GM12891 (cell line): ENCODE results near the gene DNAH10.

Source experiments
- DNase-seq: peaks from one replicate; pipeline ENCODE4 v3.0.0; 2011; ENCODE audit warnings: low spot score; ENCODE audit not compliant: insufficient read length
- FAIRE-seq: peaks from 2 replicates; lab custom pipeline; 2011; peaks lifted over from hg19 to GRCh38; lab: Jason Lieb, UNC
- PAX5 ChIP-seq: IDR thresholded peaks from 2 replicates; pipeline ENCODE4 v1.6.1; 2011; ENCODE audit warnings: low read length, moderate library complexity, mild to moderate bottlenecking; ENCODE audit not compliant: insufficient read depth, severe bottlenecking
- POLR2A ChIP-seq: IDR thresholded peaks from 2 replicates; pipeline ENCODE4 v1.6.1; 2011; ENCODE audit warnings: low read depth, low read length, control low read depth
- POLR2AphosphoS5 ChIP-seq: IDR thresholded peaks from 2 replicates; pipeline ENCODE4 v1.6.1; 2011; ENCODE audit warnings: low read depth, low read length, control low read depth
- POU2F2 ChIP-seq: IDR thresholded peaks from 2 replicates; pipeline ENCODE4 v1.6.1; 2011; ENCODE audit warnings: low read depth, mild to moderate bottlenecking, control low read depth, low read length, moderate library complexity
- SPI1 ChIP-seq: IDR thresholded peaks from 2 replicates; pipeline ENCODE4 v1.6.1; 2011; ENCODE audit warnings: low read depth, low read length, control low read depth
- TAF1 ChIP-seq: IDR thresholded peaks from 2 replicates; pipeline ENCODE4 v1.6.1; 2011; ENCODE audit warnings: low read depth, low read length, control low read depth

The DNAH10 gene

DNA sequence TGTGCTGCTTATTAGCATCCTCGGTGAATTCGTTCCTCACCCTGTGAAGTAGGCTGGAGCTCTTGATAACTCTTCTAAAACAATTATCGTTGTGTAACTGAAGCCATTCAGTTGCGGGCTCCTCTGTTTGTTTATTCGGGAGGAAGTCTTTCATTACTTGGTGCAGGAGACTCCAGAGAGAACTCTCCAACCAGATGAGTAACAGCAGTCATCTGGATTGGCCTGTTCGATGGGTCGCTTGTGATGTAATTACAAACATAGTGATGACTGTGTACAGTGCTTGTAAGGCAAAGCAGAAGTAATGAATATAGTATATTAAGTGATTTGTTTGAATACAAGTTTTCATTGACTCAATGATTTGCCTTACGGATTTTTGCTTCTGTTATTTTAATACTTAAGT, 39.1 kb upstream of the DNAH10 start:
- TF ChIP-seq TAF1 (no peak), SPI1 (no peak), PAX5 (no peak), POLR2A (no peak), POLR2AphosphoS5 (no peak), POU2F2 (no peak)
- FAIRE-seq (peak; percentile 35), DNase-seq (no peak)

DNA sequence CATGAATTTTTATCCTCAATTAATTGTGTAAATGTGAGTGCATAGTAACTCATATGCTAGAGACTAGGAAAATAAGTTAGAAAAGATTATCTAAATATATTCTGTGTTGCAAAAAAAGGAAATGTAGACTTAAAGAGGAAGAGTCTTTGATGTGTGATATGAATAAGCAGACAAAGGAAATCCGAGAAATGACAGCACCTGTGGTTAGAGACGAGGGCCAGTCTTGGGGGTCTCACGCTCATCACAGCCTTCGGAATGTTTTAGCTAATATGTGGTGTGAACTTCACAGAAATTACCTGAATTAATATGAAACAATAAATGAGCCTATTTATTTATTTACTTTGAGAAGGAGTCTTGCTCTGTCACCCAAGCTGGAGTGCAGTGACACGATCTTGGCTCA, 38.3 kb upstream of the DNAH10 start:
- DNase-seq (no peak), FAIRE-seq (no peak)
- TF ChIP-seq PAX5: no peak
- TF ChIP-seq POLR2AphosphoS5: no peak
- TF ChIP-seq SPI1: peak; percentile 79

DNA sequence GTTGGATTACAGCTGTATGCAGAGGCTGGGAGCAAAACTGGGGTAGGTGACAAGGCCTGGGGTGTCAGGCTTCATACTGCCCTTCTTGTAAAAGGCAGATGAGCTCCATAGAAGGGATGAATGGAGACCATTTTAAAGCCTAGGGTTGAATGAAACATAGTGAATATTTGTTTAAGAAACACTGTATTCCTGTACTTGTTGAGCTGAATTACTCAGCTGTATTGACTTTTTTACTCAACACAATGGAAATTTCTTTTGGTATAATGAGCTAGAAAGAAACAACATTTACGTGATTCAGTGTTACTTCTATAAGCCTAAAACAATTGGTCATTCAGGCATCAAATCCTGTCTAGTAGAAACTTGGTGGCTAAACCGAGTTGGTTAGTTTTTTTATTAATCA, 35.9 kb upstream of the DNAH10 start:
- TF ChIP-seq SPI1 (no peak), TAF1 (no peak), POLR2A (no peak), POU2F2 (no peak), PAX5 (no peak), POLR2AphosphoS5 (no peak)
- DNase-seq (no peak), FAIRE-seq (no peak)

DNA sequence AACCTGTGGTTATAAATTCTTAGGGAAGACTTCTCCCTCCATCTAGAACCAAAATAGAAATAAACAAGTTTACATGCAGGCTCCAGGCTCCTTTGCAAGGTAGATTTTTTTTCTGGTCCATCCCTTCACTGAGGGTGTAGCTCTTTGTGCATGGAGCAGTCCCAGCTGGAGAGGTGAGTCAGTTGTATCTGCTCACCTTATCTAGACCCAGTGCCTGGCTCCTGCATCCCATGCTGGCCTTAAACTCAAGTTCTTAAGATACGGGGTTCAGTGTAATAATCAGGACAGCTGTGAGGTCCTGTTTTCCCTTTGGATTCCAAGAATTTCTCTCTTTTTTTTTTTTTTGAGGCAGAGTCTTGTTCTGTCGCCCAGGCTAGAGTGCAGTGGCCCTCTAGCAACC, 35.1 kb upstream of the DNAH10 start:
- FAIRE-seq (no peak), DNase-seq (no peak)
- TF ChIP-seq POLR2A (no peak), PAX5 (no peak), POLR2AphosphoS5 (no peak), TAF1 (no peak), SPI1 (no peak), POU2F2 (no peak)

DNA sequence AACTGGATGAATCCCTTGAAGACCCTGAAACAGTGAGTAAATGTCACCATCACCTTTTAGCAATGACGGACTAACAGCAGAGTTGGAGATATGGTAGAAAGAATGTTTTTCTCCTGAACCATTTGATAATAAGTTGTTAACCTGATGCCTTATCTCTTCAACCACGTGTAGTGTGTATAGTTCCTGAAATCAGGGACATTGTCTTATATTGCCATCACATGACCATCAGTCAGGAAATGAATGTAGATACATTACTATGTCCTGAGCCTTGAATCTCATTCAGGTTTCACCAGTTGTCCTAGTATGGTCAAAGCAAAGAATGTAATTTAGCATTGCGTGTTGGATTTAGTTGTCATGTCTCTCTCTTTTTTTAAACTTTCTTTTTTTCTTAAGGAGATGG, 34.2 kb upstream of the DNAH10 start:
- no peak for TF ChIP-seq POLR2AphosphoS5
- no peak for TF ChIP-seq POLR2A
- no peak for TF ChIP-seq SPI1
- no peak for DNase-seq
- FAIRE-seq: no peak

DNA sequence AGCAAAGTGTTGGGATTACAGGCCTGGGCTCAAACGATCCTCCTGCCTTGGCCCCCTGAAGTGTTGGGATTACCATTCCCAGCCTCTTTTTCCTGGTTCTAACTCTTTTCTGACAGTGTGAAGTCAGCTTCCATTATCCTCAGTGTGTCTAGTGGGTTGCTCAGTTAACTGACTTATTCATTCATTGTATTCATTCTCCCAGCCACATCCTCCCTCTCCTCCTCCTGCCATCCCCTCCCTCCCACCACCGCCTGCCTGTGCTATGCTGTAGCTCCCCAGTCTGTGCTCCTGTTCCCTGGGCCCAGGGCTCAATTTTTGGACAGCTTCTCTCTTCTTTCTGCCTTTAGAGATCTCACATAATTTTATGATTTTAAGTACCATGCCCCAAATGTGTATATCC, 30.5 kb upstream of the DNAH10 start:
- no peak for FAIRE-seq
- TF ChIP-seq SPI1: no peak
- no peak for TF ChIP-seq POLR2A
- no peak for TF ChIP-seq POU2F2
- TF ChIP-seq POLR2AphosphoS5: no peak
- no peak for TF ChIP-seq TAF1
- TF ChIP-seq PAX5: no peak

DNA sequence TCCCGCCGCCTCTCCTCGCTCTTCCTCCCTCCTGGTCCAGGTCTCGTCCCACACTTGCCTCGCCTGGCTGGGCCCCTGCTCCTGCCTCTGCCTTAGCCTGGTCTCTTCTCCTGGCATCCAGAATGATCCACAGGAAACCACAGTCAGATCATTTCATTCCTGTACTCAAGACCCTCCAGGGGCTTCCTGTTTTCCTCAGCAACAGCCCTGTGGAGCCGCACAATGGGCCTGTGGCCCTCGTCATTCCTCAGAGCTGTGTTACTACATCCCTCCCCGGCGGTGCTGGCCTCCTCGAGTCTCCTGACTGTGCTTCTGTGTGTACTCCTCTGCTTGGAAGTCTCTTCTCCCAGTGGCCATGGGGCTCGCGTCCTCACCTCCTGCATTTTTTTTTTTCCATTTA, 29.9 kb upstream of the DNAH10 start:
- FAIRE-seq: no peak

More for the DNA sequence above, 30.5 kb upstream of the DNAH10 start:
- no peak for DNase-seq

DNA sequence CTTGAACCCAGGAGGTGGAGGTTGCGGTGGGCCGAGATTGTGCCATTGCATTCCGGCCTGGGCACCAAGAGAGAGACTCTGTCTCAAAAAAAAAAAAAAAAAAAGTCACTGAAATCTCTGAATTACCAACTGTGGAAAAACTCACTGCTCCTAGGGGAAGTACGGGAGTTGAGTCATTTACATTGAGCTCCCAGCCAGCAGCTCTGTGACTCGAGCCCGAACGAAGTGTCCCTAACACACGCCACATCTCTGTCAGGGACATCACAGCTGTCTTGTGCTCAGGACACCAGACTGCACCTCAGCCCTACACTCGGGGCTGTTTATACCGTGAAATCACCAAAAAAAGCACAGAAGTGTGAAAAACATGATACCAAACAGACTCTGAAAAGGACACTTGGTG, 28.9 kb upstream of the DNAH10 start:
- FAIRE-seq (no peak), DNase-seq (no peak)
- TF ChIP-seq POLR2A: no peak
- TF ChIP-seq TAF1: no peak
- no peak for TF ChIP-seq POLR2AphosphoS5
- no peak for TF ChIP-seq SPI1
- TF ChIP-seq POU2F2: no peak
- no peak for TF ChIP-seq PAX5

More for the DNA sequence above, 29.9 kb upstream of the DNAH10 start:
- no peak for TF ChIP-seq SPI1
- TF ChIP-seq POLR2AphosphoS5: no peak
- no peak for TF ChIP-seq TAF1
- TF ChIP-seq PAX5: no peak
- no peak for TF ChIP-seq POU2F2
- TF ChIP-seq POLR2A: no peak
- DNase-seq: no peak

DNA sequence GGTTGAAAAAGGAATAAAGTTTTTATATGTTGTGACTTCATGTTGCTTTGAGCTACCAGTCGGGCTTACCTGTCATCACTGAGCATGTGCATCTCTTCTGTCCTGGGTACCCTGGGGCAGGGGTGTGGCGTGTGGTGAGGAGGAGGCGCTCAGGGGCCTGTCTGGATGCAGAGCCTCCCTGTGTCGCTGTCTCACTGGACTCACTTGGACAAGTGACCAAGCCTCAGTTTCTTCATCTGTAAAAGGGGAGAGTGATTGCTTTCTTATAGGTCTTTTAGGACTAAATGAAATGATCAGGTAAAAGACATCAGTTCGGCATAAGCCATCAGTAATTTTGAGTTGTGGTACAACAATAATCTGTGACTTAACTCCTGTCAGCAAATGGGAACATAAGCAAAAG, 27.8 kb upstream of the DNAH10 start:
- no peak for FAIRE-seq
- TF ChIP-seq POLR2A (no peak), PAX5 (no peak), SPI1 (no peak), POU2F2 (no peak), POLR2AphosphoS5 (no peak), TAF1 (no peak)

DNA sequence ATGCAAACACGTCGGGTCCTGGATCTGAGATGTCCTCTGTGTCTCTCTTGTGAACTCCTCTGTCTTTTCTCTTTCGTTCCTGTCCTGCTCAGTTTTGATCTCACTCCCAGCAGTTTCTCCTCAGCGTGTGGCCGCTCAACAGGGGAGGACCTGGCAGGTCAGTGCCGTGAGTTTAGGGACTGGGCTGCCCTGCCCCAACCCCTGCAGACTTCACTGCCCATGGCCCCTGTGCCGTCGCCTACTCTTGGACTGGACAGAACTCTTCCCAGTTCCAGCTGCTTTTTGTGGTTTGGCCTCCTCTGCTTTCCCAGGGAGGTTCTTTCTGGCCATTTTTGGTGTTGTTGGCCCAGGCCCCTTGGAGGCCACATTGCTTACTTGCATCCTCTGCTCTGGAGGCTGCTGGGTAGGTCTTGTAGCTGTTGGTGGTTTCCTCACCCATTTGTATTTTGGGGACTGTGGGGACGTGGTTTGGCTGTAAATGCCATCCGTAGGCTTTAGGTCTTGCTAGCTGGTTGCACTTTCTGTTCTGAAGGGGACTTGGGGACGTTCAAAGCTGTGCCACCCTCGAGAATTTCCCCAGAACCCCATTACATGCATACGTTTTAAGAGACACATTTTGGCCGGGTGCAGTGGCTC, 20.0 kb upstream of the DNAH10 start:
- FAIRE-seq (peak; percentile 31), DNase-seq (no peak)
- no peak for TF ChIP-seq PAX5
- no peak for TF ChIP-seq SPI1
- TF ChIP-seq POLR2A: no peak
- no peak for TF ChIP-seq TAF1
- TF ChIP-seq POU2F2: no peak
- no peak for TF ChIP-seq POLR2AphosphoS5

More for the DNA sequence above, 27.8 kb upstream of the DNAH10 start:
- DNase-seq: no peak
